ENCODE data around the gene EVX1. TPM values are rescaled to one million over a fixed set of nuclear protein-coding genes. Genes with fewer than 3 reads are reported as not detected.

Gene EVX1
- total and polyA plus RNA-seq, 2 of the 13 experiments (the other 11 are each of a cell fraction or from before 2014, with no cell fraction given): not detected

GRCh38 chr7:27249724-27250556 is 7.3 kb downstream of the EVX1 start:
- ChIA-PET POLR2A (no interaction called here), CTCF (ENCODE audit: low intra/inter-chr PET ratio, low total read pairs) (no interaction called here)
- no peak overlapping the region for H3K27ac ChIP-seq (ENCODE audit: extremely low read length, insufficient read depth, low read length)
- in situ Hi-C loops (cut with HindIII; ENCODE audit: extremely low pct_ligation_motif_present, low pct_unique_long_range_greater_than_20kb): no loop called here
- no peaks in the 10 kb centered on the region for H3K36me3 ChIP-seq (replicated peaks in 1 of 2; ENCODE audit: control insufficient read depth in 1 of 2, insufficient read depth in 2 of 2, low read length in 2 of 2)
- H3K4me1 ChIP-seq (ENCODE audit: insufficient read depth, low read length): no peaks in the 10 kb centered on the region
- no peaks in the 10 kb centered on the region for H4K20me1 ChIP-seq (ENCODE audit: insufficient read depth, low read length)
- H3K4me3 ChIP-seq (replicated peaks in 1 of 3; ENCODE audit: insufficient read depth in 1 of 3, low read depth in 2 of 3, low read length in 3 of 3): no peak overlapping the region
- no peak overlapping the region for H3K4me2 ChIP-seq (ENCODE audit: low read depth, low read length)
- DNase-seq (ENCODE audit: low spot score) (no peak), ATAC-seq (no peak), FAIRE-seq (no peak)
- BruUV-seq (replicated peaks): no TSS peak
- H3K27me3 ChIP-seq (ENCODE audit: control insufficient read depth in 1 of 2, insufficient read depth in 2 of 2, low read length in 2 of 2): peaks cover 10 to 64% of the 10 kb centered on the region in 2 experiments
- H2AFZ ChIP-seq (ENCODE audit: low read length): no peak overlapping the region
- no peaks in the 10 kb centered on the region for H3K9me3 ChIP-seq (ENCODE audit: low read length)
- WGBS (ENCODE audit: low lambda C conversion rate): 41% methylated on average over 19 of the region's 19 CpGs
- no peaks in the 10 kb centered on the region for H3K79me2 ChIP-seq (ENCODE audit: insufficient read depth, low read length)
- TF ChIP-seq RBAK (CRISPR knock-in tag; IDR thresholded peaks at IDR 0.05): no peak
- no peak for TF ChIP-seq CREB1 (IDR thresholded peaks at IDR 0.05)
- no peak for TF ChIP-seq CREB1 (CRISPR knock-in tag; IDR thresholded peaks at IDR 0.05)
- no peak for TF ChIP-seq ZNF468 (CRISPR knock-in tag; IDR thresholded peaks at IDR 0.05)
- TF ChIP-seq KAT7 (CRISPR knock-in tag; IDR thresholded peaks at IDR 0.05; ENCODE audit: borderline replicate concordance): no peak
- TF ChIP-seq RBM39 (IDR thresholded peaks at IDR 0.05; ENCODE audit: low read depth, low read length, poor library complexity, severe bottlenecking): no peak
- intact Hi-C loops (cut with micrococcal nuclease; ENCODE audit: unreplicated experiment): no loop called here
- H3K9ac ChIP-seq (ENCODE audit: insufficient read depth, low read depth, low read length): no peak overlapping the region

DNA sequence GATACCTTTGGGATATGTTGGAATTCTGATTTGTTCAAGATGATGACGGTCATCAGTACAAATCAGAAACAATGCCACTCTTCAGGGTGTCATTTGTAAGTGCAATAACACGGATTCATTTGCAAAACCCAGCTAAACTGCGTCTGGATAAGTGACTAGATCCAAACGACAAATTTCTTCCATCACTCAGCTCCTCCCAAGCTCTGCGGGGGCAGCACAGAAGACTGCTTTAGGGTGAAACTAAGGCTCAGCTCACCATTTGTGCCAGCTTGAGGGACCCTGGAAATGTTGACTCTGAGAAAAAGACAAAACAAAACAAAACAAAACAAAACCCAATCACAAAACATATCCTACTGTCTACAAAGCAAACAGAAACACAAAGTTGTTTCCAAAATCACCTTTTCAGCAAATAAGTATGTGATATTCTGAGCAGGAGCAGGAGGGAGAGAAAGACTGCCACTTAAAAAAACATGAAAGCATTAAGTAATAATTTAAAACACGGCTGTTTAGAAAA is 8.0 kb downstream of the EVX1 start:
- ChIA-PET POLR2A (no interaction called here), CTCF (ENCODE audit: low intra/inter-chr PET ratio, low total read pairs) (no interaction called here)
- H4K20me1 ChIP-seq (ENCODE audit: insufficient read depth, low read length): no peaks in the 10 kb centered on the region
- in situ Hi-C loops (cut with HindIII; ENCODE audit: extremely low pct_ligation_motif_present, low pct_unique_long_range_greater_than_20kb): no loop called here
- peaks cover 10 to 60% of the 10 kb centered on the region in 2 experiments for H3K27me3 ChIP-seq (ENCODE audit: control insufficient read depth in 1 of 2, insufficient read depth in 2 of 2, low read length in 2 of 2)
- BruUV-seq (replicated peaks): no TSS peak
- no peaks in the 10 kb centered on the region for H3K4me1 ChIP-seq (ENCODE audit: insufficient read depth, low read length)
- no peaks in the 10 kb centered on the region for H3K79me2 ChIP-seq (ENCODE audit: insufficient read depth, low read length)
- no peak overlapping the region for H2AFZ ChIP-seq (ENCODE audit: low read length)
- no peak overlapping the region for H3K27ac ChIP-seq (ENCODE audit: extremely low read length, insufficient read depth, low read length)
- no peak overlapping the region for H3K4me3 ChIP-seq (replicated peaks in 1 of 3; ENCODE audit: insufficient read depth in 1 of 3, low read depth in 2 of 3, low read length in 3 of 3)
- no peaks in the 10 kb centered on the region for H3K9me3 ChIP-seq (ENCODE audit: low read length)
- H3K4me2 ChIP-seq (ENCODE audit: low read depth, low read length): no peak overlapping the region
- no peaks in the 10 kb centered on the region for H3K36me3 ChIP-seq (replicated peaks in 1 of 2; ENCODE audit: control insufficient read depth in 1 of 2, insufficient read depth in 2 of 2, low read length in 2 of 2)
- FAIRE-seq (no peak), ATAC-seq (no peak), DNase-seq (ENCODE audit: low spot score) (no peak)
- TF ChIP-seq, protein P1, sequence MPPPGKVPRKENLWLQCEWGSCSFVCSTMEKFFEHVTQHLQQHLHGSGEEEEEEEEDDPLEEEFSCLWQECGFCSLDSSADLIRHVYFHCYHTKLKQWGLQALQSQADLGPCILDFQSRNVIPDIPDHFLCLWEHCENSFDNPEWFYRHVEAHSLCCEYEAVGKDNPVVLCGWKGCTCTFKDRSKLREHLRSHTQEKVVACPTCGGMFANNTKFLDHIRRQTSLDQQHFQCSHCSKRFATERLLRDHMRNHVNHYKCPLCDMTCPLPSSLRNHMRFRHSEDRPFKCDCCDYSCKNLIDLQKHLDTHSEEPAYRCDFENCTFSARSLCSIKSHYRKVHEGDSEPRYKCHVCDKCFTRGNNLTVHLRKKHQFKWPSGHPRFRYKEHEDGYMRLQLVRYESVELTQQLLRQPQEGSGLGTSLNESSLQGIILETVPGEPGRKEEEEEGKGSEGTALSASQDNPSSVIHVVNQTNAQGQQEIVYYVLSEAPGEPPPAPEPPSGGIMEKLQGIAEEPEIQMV (CRISPR knock-in tag; IDR thresholded peaks at IDR 0.05; ENCODE audit: low read depth): no peak
- TF ChIP-seq ZNF660 (CRISPR knock-in tag; IDR thresholded peaks at IDR 0.05; ENCODE audit: borderline replicate concordance, low read depth) (no peak), NFKBIZ (CRISPR knock-in tag; IDR thresholded peaks at IDR 0.05) (no peak), ZNF746 (CRISPR knock-in tag; IDR thresholded peaks at IDR 0.05) (no peak), HNF4G (IDR thresholded peaks at IDR 0.05; ENCODE audit: borderline replicate concordance, low read depth, low read length) (no peak), HNF4G (CRISPR knock-in tag; IDR thresholded peaks at IDR 0.05; ENCODE audit: borderline replicate concordance, low read depth) (no peak), FOXM1 (CRISPR knock-in tag; IDR thresholded peaks at IDR 0.05) (no peak), DPF2 (CRISPR knock-in tag; IDR thresholded peaks at IDR 0.05; ENCODE audit: borderline replicate concordance, low read depth) (no peak)
- TF ChIP-seq, protein P2, sequence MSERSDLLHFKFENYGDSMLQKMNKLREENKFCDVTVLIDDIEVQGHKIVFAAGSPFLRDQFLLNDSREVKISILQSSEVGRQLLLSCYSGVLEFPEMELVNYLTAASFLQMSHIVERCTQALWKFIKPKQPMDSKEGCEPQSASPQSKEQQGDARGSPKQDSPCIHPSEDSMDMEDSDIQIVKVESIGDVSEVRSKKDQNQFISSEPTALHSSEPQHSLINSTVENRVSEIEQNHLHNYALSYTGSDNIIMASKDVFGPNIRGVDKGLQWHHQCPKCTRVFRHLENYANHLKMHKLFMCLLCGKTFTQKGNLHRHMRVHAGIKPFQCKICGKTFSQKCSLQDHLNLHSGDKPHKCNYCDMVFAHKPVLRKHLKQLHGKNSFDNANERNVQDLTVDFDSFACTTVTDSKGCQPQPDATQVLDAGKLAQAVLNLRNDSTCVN (CRISPR knock-in tag; IDR thresholded peaks at IDR 0.05; ENCODE audit: borderline replicate concordance): no peak
- 20% methylated on average over 6 of the region's 6 CpGs for WGBS (ENCODE audit: low lambda C conversion rate)
- intact Hi-C loops (cut with micrococcal nuclease; ENCODE audit: unreplicated experiment): no loop called here
- no peak overlapping the region for H3K9ac ChIP-seq (ENCODE audit: insufficient read depth, low read depth, low read length)
